Lower leg skin (tissue), 3 donors: ENCODE measurements around the gene LMBRD1.

ENCODE experiments used
- POLR2A ChIP-seq, 2 donors: fragments of 450-650 bp; IDR thresholded peaks; one replicate each; pipeline ENCODE4 v1.6.1; 2016 to 2017; ENCODE audit warnings: antibody characterized with exemption in 2 of 2, mild to moderate bottlenecking in 1 of 2, moderate library complexity in 1 of 2
- TF ChIP-seq, protein P1 (sequence below), 3 donors: fragments of 450-650 bp; IDR thresholded peaks; one replicate each; pipeline ENCODE4 v1.5.1; 2016; ENCODE audit warnings: antibody characterized with exemption in 3 of 3, mild to moderate bottlenecking in 3 of 3, moderate library complexity in 2 of 3

DNA sequence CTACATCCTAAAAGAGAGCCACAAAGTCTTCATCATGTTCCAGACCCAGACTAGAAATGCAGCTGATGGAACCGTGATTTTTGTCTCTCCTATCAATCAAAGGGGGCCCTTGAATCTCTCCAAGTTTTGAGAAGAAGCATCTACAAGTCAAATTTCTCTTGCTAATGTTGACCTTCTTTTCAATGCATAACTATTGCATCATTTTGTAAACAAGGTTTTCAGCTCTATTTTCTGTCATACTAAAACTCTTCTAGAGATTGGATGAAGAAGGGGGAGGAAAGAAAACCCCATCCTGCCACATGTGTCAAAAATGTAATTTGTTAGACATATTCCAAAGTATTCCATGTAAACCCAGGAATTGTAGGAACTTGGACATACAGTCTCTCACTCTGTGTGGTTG, 169.2 kb downstream of the LMBRD1 start:
- no peak for TF ChIP-seq POLR2A (IDR thresholded peaks at IDR 0.05)
- TF ChIP-seq, protein P1, sequence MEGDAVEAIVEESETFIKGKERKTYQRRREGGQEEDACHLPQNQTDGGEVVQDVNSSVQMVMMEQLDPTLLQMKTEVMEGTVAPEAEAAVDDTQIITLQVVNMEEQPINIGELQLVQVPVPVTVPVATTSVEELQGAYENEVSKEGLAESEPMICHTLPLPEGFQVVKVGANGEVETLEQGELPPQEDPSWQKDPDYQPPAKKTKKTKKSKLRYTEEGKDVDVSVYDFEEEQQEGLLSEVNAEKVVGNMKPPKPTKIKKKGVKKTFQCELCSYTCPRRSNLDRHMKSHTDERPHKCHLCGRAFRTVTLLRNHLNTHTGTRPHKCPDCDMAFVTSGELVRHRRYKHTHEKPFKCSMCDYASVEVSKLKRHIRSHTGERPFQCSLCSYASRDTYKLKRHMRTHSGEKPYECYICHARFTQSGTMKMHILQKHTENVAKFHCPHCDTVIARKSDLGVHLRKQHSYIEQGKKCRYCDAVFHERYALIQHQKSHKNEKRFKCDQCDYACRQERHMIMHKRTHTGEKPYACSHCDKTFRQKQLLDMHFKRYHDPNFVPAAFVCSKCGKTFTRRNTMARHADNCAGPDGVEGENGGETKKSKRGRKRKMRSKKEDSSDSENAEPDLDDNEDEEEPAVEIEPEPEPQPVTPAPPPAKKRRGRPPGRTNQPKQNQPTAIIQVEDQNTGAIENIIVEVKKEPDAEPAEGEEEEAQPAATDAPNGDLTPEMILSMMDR (IDR thresholded peaks at IDR 0.05): no peak
